ENCODE data around the gene NKD2.

The NKD2 gene

GRCh38 chr5:1016036-1016435, 7.4 kb downstream of the NKD2 start:
- DNase-seq = no peak
- Histone ChIP-seq H3K36me3 (no peaks in the 10 kb centered on the region), H3K4me1 (no peaks in the 10 kb centered on the region), H3K9me3 (no peaks in the 10 kb centered on the region), H3K4me3 (ENCODE audit: low read depth, low read length) (no peak overlapping the region), H3K27me3 (no peaks in the 10 kb centered on the region)
- no peak for TF ChIP-seq CTCF (IDR thresholded peaks at IDR 0.05; ENCODE audit: low read depth, low read length)

GRCh38 chr5:1016476-1016875, 7.9 kb downstream of the NKD2 start:
- H3K9me3 ChIP-seq = no peaks in the 10 kb centered on the region
- no peaks in the 10 kb centered on the region for H3K36me3 ChIP-seq
- no peaks in the 10 kb centered on the region for H3K27me3 ChIP-seq
- DNase-seq = no peak
- H3K4me1 ChIP-seq = no peaks in the 10 kb centered on the region
- H3K4me3 ChIP-seq (ENCODE audit: low read depth, low read length) = no peak overlapping the region
- no peak for TF ChIP-seq CTCF (IDR thresholded peaks at IDR 0.05; ENCODE audit: low read depth, low read length)

- no peak for TF ChIP-seq CTCF (IDR thresholded peaks at IDR 0.05; ENCODE audit: low read depth, low read length)
- no peaks in the 10 kb centered on the region for H3K27me3 ChIP-seq
Measured at GRCh38 chr5:1017056-1017455, 8.5 kb downstream of the NKD2 start.

GRCh38 chr5:1017691-1018455, 9.3 kb downstream of the NKD2 start:
- no peak overlapping the region for H3K4me3 ChIP-seq (ENCODE audit: low read depth, low read length)
- no peaks in the 10 kb centered on the region for H3K4me1 ChIP-seq
- no peaks in the 10 kb centered on the region for H3K36me3 ChIP-seq
- DNase-seq = no peak
- TF ChIP-seq CTCF (IDR thresholded peaks at IDR 0.05; ENCODE audit: low read depth, low read length) = no peak
- no peaks in the 10 kb centered on the region for H3K9me3 ChIP-seq
- no peaks in the 10 kb centered on the region for H3K27me3 ChIP-seq

More at GRCh38 chr5:1017056-1017455, 8.5 kb downstream of the NKD2 start:
- Histone ChIP-seq H3K9me3 (no peaks in the 10 kb centered on the region), H3K36me3 (no peaks in the 10 kb centered on the region), H3K4me3 (ENCODE audit: low read depth, low read length) (no peak overlapping the region), H3K4me1 (no peaks in the 10 kb centered on the region)
- DNase-seq = no peak

GRCh38 chr5:1018596-1018995, 10.0 kb downstream of the NKD2 start:
- Histone ChIP-seq H3K9me3 (no peaks in the 10 kb centered on the region), H3K27me3 (no peaks in the 10 kb centered on the region), H3K4me1 (no peaks in the 10 kb centered on the region), H3K36me3 (no peaks in the 10 kb centered on the region), H3K4me3 (ENCODE audit: low read depth, low read length) (no peak overlapping the region)
- DNase-seq = no peak
- TF ChIP-seq CTCF (IDR thresholded peaks at IDR 0.05; ENCODE audit: low read depth, low read length) = no peak

Measured in BE2C (cell line).